ENCODE data around the gene MT1A.

MT1A gene

GRCh38 chr16:56610609-56611111 is 27.8 kb upstream of the MT1A start (continued):
- TF ChIP-seq, protein P1, sequence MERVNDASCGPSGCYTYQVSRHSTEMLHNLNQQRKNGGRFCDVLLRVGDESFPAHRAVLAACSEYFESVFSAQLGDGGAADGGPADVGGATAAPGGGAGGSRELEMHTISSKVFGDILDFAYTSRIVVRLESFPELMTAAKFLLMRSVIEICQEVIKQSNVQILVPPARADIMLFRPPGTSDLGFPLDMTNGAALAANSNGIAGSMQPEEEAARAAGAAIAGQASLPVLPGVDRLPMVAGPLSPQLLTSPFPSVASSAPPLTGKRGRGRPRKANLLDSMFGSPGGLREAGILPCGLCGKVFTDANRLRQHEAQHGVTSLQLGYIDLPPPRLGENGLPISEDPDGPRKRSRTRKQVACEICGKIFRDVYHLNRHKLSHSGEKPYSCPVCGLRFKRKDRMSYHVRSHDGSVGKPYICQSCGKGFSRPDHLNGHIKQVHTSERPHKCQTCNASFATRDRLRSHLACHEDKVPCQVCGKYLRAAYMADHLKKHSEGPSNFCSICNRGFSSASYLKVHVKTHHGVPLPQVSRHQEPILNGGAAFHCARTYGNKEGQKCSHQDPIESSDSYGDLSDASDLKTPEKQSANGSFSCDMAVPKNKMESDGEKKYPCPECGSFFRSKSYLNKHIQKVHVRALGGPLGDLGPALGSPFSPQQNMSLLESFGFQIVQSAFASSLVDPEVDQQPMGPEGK (CRISPR knock-in tag; IDR thresholded peaks at IDR 0.05; ENCODE audit: borderline replicate concordance): no peak
- TF ChIP-seq RARB (CRISPR knock-in tag; IDR thresholded peaks at IDR 0.05) (no peak), GLIS3 (CRISPR knock-in tag; IDR thresholded peaks at IDR 0.05) (no peak), OSR1 (CRISPR knock-in tag; IDR thresholded peaks at IDR 0.05) (no peak), TCF4 (CRISPR knock-in tag; IDR thresholded peaks at IDR 0.05; ENCODE audit: borderline replicate concordance) (no peak)

DNA sequence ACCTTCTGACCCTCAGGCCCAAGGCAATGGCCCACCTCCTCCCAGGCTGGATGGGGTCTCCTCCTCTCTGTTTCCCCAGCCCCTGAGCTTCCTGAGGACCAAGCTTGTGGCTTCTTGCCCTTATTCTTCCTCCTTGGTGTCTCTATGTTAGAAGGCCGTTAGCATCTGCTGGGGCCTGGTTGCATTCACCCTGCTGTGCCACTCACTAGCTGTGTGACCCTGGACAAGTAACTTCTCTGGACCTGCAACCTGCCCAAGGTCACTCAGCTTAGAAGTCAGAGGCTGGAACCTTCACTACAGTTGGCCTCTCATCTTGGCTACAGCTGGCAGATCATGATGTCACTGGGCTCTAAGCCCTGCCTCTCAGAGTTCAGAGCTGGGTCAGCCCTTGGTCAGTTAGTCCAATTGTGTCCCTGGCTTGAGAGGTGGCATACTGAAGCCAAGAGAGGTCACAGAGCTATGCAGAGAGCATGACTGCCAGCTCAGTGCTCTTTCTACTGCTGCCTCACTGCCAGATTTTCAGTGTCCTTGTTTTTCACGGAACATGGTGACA is 27.1 kb upstream of the MT1A start:
- ATAC-seq: no peak

GRCh38 chr16:56613706-56614105 is 24.8 kb upstream of the MT1A start:
- ATAC-seq: no peak
- TF ChIP-seq ZFP30 (CRISPR knock-in tag; IDR thresholded peaks at IDR 0.05) (no peak), ISL1 (CRISPR knock-in tag; IDR thresholded peaks at IDR 0.05) (no peak), TOX (CRISPR knock-in tag; IDR thresholded peaks at IDR 0.05; ENCODE audit: borderline replicate concordance) (no peak), ZNF70 (CRISPR knock-in tag; IDR thresholded peaks at IDR 0.05) (no peak)

More for the DNA sequence above, 27.1 kb upstream of the MT1A start:
- TF ChIP-seq ZNF8 (CRISPR knock-in tag; IDR thresholded peaks at IDR 0.05): no peak

- no peak for TF ChIP-seq POU6F1 (CRISPR knock-in tag; IDR thresholded peaks at IDR 0.05; ENCODE audit: borderline replicate concordance, low read depth)
- TF ChIP-seq OSR1 (CRISPR knock-in tag; IDR thresholded peaks at IDR 0.05): no peak
- no peak for TF ChIP-seq ESRRG (CRISPR knock-in tag; IDR thresholded peaks at IDR 0.05)
- TF ChIP-seq ZC3H10 (CRISPR knock-in tag; IDR thresholded peaks at IDR 0.05): no peak
- TF ChIP-seq BACH2 (CRISPR knock-in tag; IDR thresholded peaks at IDR 0.05; ENCODE audit: borderline replicate concordance): no peak
- no peak for TF ChIP-seq CSDC2 (CRISPR knock-in tag; IDR thresholded peaks at IDR 0.05)
- TF ChIP-seq RARB (CRISPR knock-in tag; IDR thresholded peaks at IDR 0.05): no peak
- TF ChIP-seq ZNF565 (CRISPR knock-in tag; conservative IDR thresholded peaks at IDR 0.05; ENCODE audit: low read depth): no peak
- no peak for TF ChIP-seq PPARA (CRISPR knock-in tag; IDR thresholded peaks at IDR 0.05; ENCODE audit: borderline replicate concordance)
- TF ChIP-seq SNAI2 (CRISPR knock-in tag; IDR thresholded peaks at IDR 0.05): no peak
- no peak for TF ChIP-seq ZNF8 (CRISPR knock-in tag; IDR thresholded peaks at IDR 0.05)
- TF ChIP-seq ZNF70 (CRISPR knock-in tag; IDR thresholded peaks at IDR 0.05): no peak
- TF ChIP-seq ZFP30 (CRISPR knock-in tag; IDR thresholded peaks at IDR 0.05): no peak
- TF ChIP-seq GLIS3 (CRISPR knock-in tag; IDR thresholded peaks at IDR 0.05): no peak
- TF ChIP-seq, protein P1 (CRISPR knock-in tag; IDR thresholded peaks at IDR 0.05; ENCODE audit: borderline replicate concordance): no peak
- TF ChIP-seq, protein P2, sequence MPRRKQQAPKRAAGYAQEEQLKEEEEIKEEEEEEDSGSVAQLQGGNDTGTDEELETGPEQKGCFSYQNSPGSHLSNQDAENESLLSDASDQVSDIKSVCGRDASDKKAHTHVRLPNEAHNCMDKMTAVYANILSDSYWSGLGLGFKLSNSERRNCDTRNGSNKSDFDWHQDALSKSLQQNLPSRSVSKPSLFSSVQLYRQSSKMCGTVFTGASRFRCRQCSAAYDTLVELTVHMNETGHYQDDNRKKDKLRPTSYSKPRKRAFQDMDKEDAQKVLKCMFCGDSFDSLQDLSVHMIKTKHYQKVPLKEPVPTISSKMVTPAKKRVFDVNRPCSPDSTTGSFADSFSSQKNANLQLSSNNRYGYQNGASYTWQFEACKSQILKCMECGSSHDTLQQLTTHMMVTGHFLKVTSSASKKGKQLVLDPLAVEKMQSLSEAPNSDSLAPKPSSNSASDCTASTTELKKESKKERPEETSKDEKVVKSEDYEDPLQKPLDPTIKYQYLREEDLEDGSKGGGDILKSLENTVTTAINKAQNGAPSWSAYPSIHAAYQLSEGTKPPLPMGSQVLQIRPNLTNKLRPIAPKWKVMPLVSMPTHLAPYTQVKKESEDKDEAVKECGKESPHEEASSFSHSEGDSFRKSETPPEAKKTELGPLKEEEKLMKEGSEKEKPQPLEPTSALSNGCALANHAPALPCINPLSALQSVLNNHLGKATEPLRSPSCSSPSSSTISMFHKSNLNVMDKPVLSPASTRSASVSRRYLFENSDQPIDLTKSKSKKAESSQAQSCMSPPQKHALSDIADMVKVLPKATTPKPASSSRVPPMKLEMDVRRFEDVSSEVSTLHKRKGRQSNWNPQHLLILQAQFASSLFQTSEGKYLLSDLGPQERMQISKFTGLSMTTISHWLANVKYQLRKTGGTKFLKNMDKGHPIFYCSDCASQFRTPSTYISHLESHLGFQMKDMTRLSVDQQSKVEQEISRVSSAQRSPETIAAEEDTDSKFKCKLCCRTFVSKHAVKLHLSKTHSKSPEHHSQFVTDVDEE (CRISPR knock-in tag; IDR thresholded peaks at IDR 0.05): no peak
- no peak for TF ChIP-seq TCF4 (CRISPR knock-in tag; IDR thresholded peaks at IDR 0.05; ENCODE audit: borderline replicate concordance)
- no peak for TF ChIP-seq ISL1 (CRISPR knock-in tag; IDR thresholded peaks at IDR 0.05)
- TF ChIP-seq, protein P3, sequence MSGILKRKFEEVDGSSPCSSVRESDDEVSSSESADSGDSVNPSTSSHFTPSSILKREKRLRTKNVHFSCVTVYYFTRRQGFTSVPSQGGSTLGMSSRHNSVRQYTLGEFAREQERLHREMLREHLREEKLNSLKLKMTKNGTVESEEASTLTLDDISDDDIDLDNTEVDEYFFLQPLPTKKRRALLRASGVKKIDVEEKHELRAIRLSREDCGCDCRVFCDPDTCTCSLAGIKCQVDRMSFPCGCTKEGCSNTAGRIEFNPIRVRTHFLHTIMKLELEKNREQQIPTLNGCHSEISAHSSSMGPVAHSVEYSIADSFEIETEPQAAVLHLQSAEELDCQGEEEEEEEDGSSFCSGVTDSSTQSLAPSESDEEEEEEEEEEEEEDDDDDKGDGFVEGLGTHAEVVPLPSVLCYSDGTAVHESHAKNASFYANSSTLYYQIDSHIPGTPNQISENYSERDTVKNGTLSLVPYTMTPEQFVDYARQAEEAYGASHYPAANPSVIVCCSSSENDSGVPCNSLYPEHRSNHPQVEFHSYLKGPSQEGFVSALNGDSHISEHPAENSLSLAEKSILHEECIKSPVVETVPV (CRISPR knock-in tag; IDR thresholded peaks at IDR 0.05): no peak
- ATAC-seq: no peak
Measured at GRCh38 chr16:56614549-56614991, 23.9 kb upstream of the MT1A start.
